ENCODE measurements around the gene SMYD3.

- TF ChIP-seq POLR2A (IDR thresholded peaks at IDR 0.05) (no peak), CTCF (IDR thresholded peaks at IDR 0.05) (no peak)
Observed at GRCh38 chr1:245750261-245750660, 756.8 kb downstream of the SMYD3 start.
